ENCODE data around the gene SCN3A.

SCN3A gene

DNA sequence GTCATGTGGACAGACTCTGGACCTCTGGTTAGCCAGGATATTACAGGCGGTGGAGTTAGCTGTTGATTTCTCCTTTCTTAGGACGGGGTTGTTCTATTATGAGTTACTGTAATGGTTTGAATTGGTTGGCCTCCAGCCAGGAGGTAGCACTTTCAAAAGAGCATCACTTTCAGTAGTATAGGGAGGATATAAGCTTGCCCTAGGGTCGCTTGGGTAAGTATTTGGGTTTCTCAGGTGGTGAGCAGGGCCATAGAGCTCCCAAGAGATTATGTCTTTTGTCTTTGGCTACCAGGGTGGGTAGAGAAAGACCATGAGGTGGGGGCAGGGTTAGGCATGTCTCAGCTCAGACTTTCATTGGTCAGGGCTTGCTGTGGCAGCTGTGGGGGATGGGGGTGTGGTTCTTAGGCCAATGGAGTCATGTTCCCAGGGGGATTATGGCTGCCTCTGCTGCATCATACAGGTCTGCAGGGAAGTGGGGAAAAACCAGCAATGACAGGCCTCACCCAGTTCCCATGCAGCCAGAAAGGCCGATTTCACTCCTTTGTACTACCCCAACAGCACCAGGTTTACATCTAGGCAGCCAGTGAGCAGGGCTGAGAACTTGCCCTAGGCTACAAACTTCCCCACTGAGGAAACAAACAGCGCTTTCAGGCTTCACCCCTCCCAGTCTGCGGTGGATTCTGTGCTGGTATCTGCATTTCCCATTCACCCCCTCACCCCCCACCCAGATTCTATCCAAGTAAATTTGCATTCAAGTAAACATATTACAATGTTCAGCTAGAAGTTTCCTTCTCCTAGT lies 159.1 kb downstream of the SCN3A start:
- DNase-seq = no peak
